K562 (cell line): Measurements from ENCODE around the gene CDC27. TPM values are rescaled to one million over a fixed set of nuclear protein-coding genes. Genes with fewer than 3 reads are reported as not detected.

Experiments
- BDP1 ChIP-seq: IDR thresholded peaks from 3 replicates; pipeline ENCODE4 v1.6.1; 2011; ENCODE audit not compliant: insufficient read length, insufficient read depth
- FOXA1 ChIP-seq: fragments of 450-650 bp; IDR thresholded peaks from 2 replicates; pipeline ENCODE4 v1.6.1; 2016; ENCODE audit warnings: mild to moderate bottlenecking, borderline replicate concordance
- GABPB2 ChIP-seq: fragments of 250-450 bp; sonication (Bioruptor Pico); conservative IDR thresholded peaks from 2 replicates; pipeline ENCODE4 v1.5.1; 2021; ENCODE audit warnings: mild to moderate bottlenecking
- GTF3C2 ChIP-seq: IDR thresholded peaks from 3 replicates; pipeline ENCODE4 v1.6.1; 2011; ENCODE audit warnings: borderline replicate concordance, mild to moderate bottlenecking, moderate library complexity; ENCODE audit not compliant: insufficient read length; ENCODE audit errors: extremely low read depth
- HDAC6 ChIP-seq: IDR thresholded peaks from 2 replicates; pipeline ENCODE4 v1.6.1; 2012; ENCODE audit warnings: low read depth, mild to moderate bottlenecking, control low read depth, inconsistent platforms, low read length, moderate library complexity
- HMG20A ChIP-seq: fragments of 450-650 bp; formaldehyde crosslinking; conservative IDR thresholded peaks from 2 replicates; pipeline ENCODE4 v1.4.0; 2020; ENCODE audit warnings: mild to moderate bottlenecking, mixed read lengths
- KAT7 ChIP-seq: sonication (generic); formaldehyde crosslinking; IDR thresholded peaks from 2 replicates; pipeline ENCODE4 v1.8.0; 2022; ENCODE audit warnings: missing genetic modification reagents, mild to moderate bottlenecking, borderline replicate concordance
- NBN ChIP-seq: fragments of 450-650 bp; IDR thresholded peaks from 2 replicates; pipeline ENCODE4 v1.6.1; 2016; ENCODE audit warnings: low read depth, mild to moderate bottlenecking
- SAP30 ChIP-seq: fragments of 200-600 bp; sonication (generic); IDR thresholded peaks from 2 replicates; pipeline ENCODE4 v1.6.1; 2012; ENCODE audit warnings: borderline replicate concordance, low read depth, mild to moderate bottlenecking, moderate library complexity, low read length, control low read depth, inconsistent platforms; ENCODE audit not compliant: insufficient read depth, poor library complexity, severe bottlenecking
- SP2 ChIP-seq: IDR thresholded peaks from 2 replicates; pipeline ENCODE4 v1.6.1; 2011; ENCODE audit warnings: mild to moderate bottlenecking, low read depth, low read length, moderate library complexity; ENCODE audit not compliant: poor library complexity, severe bottlenecking; ENCODE audit errors: extremely low read depth
- STAG1 ChIP-seq: sonication (generic); formaldehyde crosslinking; IDR thresholded peaks from 2 replicates; pipeline ENCODE4 v1.5.0; 2020; ENCODE audit warnings: missing genetic modification reagents, borderline replicate concordance
- STAT5A ChIP-seq: IDR thresholded peaks from 2 replicates; pipeline ENCODE4 v1.6.1; 2012; ENCODE audit warnings: low read length, inconsistent platforms, borderline replicate concordance
- TAF15 ChIP-seq: fragments of 200-400 bp; formaldehyde crosslinking; IDR thresholded peaks from 2 replicates; pipeline ENCODE4 v1.6.1; 2017; ENCODE audit warnings: mild to moderate bottlenecking, low read depth, low read length, moderate library complexity
- TRIM28 ChIP-seq: fragments of 450-650 bp; IDR thresholded peaks from 2 replicates; pipeline ENCODE4 v1.6.1; 2017
- ZFP36 ChIP-seq: fragments of 150-350 bp; IDR thresholded peaks from 2 replicates; pipeline ENCODE4 v1.6.1; 2018; ENCODE audit warnings: low read length, low read depth; ENCODE audit not compliant: partially characterized antibody
- ZNF165 ChIP-seq: fragments of 250-450 bp; sonication (Bioruptor Pico); IDR thresholded peaks from 2 replicates; pipeline ENCODE4 v1.4.0; 2020; ENCODE audit warnings: borderline replicate concordance
- ZNF277 ChIP-seq: fragments of 250-450 bp; sonication (Bioruptor Pico); IDR thresholded peaks from 2 replicates; pipeline ENCODE4 v1.8.0; 2022; ENCODE audit warnings: inconsistent platforms, mild to moderate bottlenecking, moderate library complexity, borderline replicate concordance
- ZNF41 ChIP-seq: fragments of 250-450 bp; sonication (Bioruptor Pico); conservative IDR thresholded peaks from 2 replicates; pipeline ENCODE4 v1.4.0; 2020; ENCODE audit warnings: mild to moderate bottlenecking
- ZNF57 ChIP-seq: fragments of 450-650 bp; formaldehyde crosslinking; IDR thresholded peaks from 2 replicates; pipeline ENCODE4 v1.4.0; 2020; ENCODE audit warnings: mild to moderate bottlenecking, moderate library complexity
- polyA plus RNA-seq, 8 experiments: library from polyadenylated mRNA; depleted of rRNA in 4 of 8; stranded (reverse) in 5 of 8; unstranded in 3 of 8; fragments of >200 nt; fragmentation: Nextera tagmentation in 2 of 8; fragmentation: Illumina TruSeq in 1 of 8; extraction: Ambion mirVana in 2 of 8; extraction: Trizol in 1 of 8; gene quantifications; 2 replicates each; pipeline versions ENCODE4 v1.2.1 to v1.2.3, GENCODE V29; 2011 to 2014; ENCODE audit warnings: inconsistent platforms in 1 of 8, missing spikeins in 1 of 8
- total RNA-seq, 7 experiments: library from RNA; depleted of rRNA in 6 of 7; stranded (reverse); fragments of >200 nt in 6 of 7; fragmentation: Illumina TruSeq in 2 of 7; extraction: Trizol in 2 of 7; gene quantifications; 2 replicates each; pipeline versions ENCODE4 v1.2.1 to v1.2.3, GENCODE V29; 2011 to 2021; ENCODE audit warnings: low replicate concordance in 1 of 7
- TF ChIP-seq, protein P1 (sequence below): fragments of 250-450 bp; sonication (Bioruptor Pico); IDR thresholded peaks from 2 replicates; pipeline ENCODE4 v1.5.0; 2020; ENCODE audit warnings: mild to moderate bottlenecking, borderline replicate concordance

CDC27 gene
- total and polyA plus RNA-seq, 9 of the 15 experiments (the other 6 are each of a cell fraction or from before 2014, with no cell fraction given) = 28.6 to 155 (median 94.1) TPM

DNA sequence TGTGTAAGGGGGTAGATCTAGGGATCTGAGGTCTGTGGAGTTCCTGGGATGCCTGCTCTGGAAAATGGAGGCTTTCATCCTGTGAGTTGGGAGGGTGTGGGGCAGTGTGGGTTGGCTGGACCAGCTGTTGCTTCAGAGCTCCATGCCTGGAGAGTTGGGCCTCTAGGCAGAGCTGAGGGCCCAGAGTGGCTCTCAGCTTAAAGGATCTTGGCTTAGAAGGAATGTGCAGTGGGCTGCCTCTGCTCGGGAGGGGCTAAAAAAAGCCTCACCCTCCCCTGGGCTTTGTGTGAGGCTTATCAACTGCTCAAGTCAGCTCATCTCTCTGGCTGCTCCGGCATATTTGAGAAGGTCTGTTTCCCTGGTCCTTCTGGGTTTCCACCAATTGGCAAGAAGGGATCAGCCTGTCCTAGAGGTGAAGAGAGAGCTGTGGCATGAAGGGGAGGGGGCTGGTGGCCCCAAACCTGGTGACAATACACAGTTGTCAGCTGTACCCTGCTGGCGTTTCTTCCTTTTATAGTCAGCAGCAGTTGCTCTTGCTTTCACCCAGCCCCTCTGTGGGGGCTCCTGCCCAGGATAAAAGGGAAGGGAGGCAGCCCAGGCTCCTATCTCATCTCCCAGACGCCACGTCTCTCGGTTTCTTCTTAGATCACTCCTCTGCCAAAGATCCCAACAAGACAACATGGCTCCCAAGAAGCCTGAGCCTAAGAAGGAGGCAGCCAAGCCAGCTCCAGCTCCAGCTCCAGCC is 19.8 kb upstream of the CDC27 start, which contains the start of gene MYL4 (continued):
- TF ChIP-seq GTF3C2 (no peak), SAP30 (no peak), FOXA1 (no peak), BDP1 (no peak), SP2 (no peak), ZFP36 (peak; percentile 4), KAT7 (CRISPR knock-in tag) (no peak), TAF15 (no peak), ZNF41 (CRISPR knock-in tag) (no peak), HDAC6 (no peak), TRIM28 (no peak), NBN (peak; percentile 47; the same call in 1 of the 2 replicates), STAT5A (no peak), STAG1 (no peak), ZNF57 (CRISPR knock-in tag) (no peak), HMG20A (no peak), ZNF277 (CRISPR knock-in tag) (no peak), ZNF165 (CRISPR knock-in tag) (no peak), GABPB2 (no peak)
- TF ChIP-seq, protein P1, sequence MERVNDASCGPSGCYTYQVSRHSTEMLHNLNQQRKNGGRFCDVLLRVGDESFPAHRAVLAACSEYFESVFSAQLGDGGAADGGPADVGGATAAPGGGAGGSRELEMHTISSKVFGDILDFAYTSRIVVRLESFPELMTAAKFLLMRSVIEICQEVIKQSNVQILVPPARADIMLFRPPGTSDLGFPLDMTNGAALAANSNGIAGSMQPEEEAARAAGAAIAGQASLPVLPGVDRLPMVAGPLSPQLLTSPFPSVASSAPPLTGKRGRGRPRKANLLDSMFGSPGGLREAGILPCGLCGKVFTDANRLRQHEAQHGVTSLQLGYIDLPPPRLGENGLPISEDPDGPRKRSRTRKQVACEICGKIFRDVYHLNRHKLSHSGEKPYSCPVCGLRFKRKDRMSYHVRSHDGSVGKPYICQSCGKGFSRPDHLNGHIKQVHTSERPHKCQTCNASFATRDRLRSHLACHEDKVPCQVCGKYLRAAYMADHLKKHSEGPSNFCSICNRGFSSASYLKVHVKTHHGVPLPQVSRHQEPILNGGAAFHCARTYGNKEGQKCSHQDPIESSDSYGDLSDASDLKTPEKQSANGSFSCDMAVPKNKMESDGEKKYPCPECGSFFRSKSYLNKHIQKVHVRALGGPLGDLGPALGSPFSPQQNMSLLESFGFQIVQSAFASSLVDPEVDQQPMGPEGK (CRISPR knock-in tag) = no peak
